ENCODE data around the gene BICRA. TPM values are rescaled to one million over a fixed set of nuclear protein-coding genes. Genes with fewer than 3 reads are reported as not detected.
A peak's percentile ranks its signal among the peaks of the same experiment; 100 is the strongest.
"Not testable (repeated sequence)": the region's sequence is repeated elsewhere in the genome, so short reads cannot be mapped to it uniquely, and the experiment has no call there.

Gene BICRA
- total RNA-seq, 1 experiment from 2014 or later, result 23.1 TPM

DNA sequence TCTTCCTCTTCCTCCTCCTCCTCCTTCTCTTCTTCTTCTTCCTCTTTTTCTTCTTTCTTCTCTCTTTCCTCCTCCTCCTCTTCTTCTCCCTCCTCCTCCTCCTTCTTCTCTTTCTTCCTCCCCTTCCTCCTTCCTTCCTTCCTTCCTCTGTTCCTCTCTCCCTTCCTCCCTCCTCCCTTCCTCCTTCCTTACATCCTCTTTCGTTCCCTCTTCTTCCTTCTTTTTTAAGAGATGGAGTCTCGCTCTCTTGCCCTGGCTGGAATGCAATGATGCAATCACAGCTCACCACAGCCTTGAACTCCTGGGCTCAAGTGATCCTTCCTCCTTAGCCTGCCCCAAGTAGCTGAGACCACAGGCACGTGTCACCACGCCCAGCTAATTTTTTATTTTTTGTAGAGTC is 117.5 kb downstream of the BICRA start:
- TF ChIP-seq, protein P1, sequence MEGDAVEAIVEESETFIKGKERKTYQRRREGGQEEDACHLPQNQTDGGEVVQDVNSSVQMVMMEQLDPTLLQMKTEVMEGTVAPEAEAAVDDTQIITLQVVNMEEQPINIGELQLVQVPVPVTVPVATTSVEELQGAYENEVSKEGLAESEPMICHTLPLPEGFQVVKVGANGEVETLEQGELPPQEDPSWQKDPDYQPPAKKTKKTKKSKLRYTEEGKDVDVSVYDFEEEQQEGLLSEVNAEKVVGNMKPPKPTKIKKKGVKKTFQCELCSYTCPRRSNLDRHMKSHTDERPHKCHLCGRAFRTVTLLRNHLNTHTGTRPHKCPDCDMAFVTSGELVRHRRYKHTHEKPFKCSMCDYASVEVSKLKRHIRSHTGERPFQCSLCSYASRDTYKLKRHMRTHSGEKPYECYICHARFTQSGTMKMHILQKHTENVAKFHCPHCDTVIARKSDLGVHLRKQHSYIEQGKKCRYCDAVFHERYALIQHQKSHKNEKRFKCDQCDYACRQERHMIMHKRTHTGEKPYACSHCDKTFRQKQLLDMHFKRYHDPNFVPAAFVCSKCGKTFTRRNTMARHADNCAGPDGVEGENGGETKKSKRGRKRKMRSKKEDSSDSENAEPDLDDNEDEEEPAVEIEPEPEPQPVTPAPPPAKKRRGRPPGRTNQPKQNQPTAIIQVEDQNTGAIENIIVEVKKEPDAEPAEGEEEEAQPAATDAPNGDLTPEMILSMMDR (conservative IDR thresholded peaks at IDR 0.05; ENCODE audit: low read depth, low read length), result no peak
- TF ChIP-seq EZH2 (IDR thresholded peaks at IDR 0.05; ENCODE audit: borderline replicate concordance, low read depth, low read length, poor library complexity, severe bottlenecking), result no peak
- Histone ChIP-seq H3K36me3 (ENCODE audit: insufficient read depth, low read length, poor library complexity, severe bottlenecking) (no peaks in the 10 kb centered on the region), H3K4me1 (ENCODE audit: insufficient read depth, low read length, poor library complexity, severe bottlenecking) (peaks cover 20% of the 10 kb centered on the region), H3K27ac (ENCODE audit: low read depth, low read length, poor library complexity, severe bottlenecking) (no peak overlapping the region), H3K27me3 (replicated peaks; ENCODE audit: insufficient read depth, low read depth, low read length, poor library complexity) (no peaks in the 10 kb centered on the region), H3K9me3 (ENCODE audit: low read depth, low read length, poor library complexity, severe bottlenecking) (no peaks in the 10 kb centered on the region), H3K4me3 (ENCODE audit: low read depth, low read length, poor library complexity, severe bottlenecking) (no peak overlapping the region)
- no TSS peak for BruUV-seq (replicated peaks)
- CTCF ChIA-PET, result no interaction called here
- DNase-seq (ENCODE audit: low spot score), result no peak
- intact Hi-C loops (cut with micrococcal nuclease; ENCODE audit: unreplicated experiment), result no loop called here
- POLR2A ChIA-PET (ENCODE audit: low non-redundant PET), result no interaction called here

DNA sequence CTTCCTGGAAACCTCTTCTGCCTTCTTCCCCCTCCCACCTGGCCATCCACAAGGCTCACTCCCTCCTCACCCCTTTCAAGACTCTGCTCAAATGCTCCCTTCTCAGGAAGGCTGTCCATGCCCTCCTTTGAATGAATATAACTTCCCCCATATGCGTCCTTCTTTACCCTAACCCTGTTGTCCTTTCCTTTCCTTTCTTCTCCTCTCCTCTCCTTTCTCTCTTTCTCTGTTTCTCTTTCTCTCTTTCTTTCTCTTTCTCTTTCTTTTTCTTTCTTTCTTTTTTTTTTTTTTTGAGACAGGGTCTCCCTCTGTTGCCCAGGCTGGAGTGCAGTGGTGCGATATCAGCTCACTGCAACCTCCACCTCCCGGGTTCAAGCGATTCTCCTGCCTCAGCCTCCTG is 119.4 kb downstream of the BICRA start:
- POLR2A ChIA-PET (ENCODE audit: low non-redundant PET); intact Hi-C loops (cut with micrococcal nuclease; ENCODE audit: unreplicated experiment); H3K9me3 ChIP-seq (ENCODE audit: low read depth, low read length, poor library complexity, severe bottlenecking); H3K27me3 ChIP-seq (replicated peaks; ENCODE audit: insufficient read depth, low read depth, low read length, poor library complexity); H3K27ac ChIP-seq (ENCODE audit: low read depth, low read length, poor library complexity, severe bottlenecking); CTCF ChIA-PET; BruUV-seq (replicated peaks); DNase-seq (ENCODE audit: low spot score); H3K4me3 ChIP-seq (ENCODE audit: low read depth, low read length, poor library complexity, severe bottlenecking); H3K36me3 ChIP-seq (ENCODE audit: insufficient read depth, low read length, poor library complexity, severe bottlenecking): not testable (repeated sequence)
- peaks cover 15% of the 10 kb centered on the region for H3K4me1 ChIP-seq (ENCODE audit: insufficient read depth, low read length, poor library complexity, severe bottlenecking)

DNA sequence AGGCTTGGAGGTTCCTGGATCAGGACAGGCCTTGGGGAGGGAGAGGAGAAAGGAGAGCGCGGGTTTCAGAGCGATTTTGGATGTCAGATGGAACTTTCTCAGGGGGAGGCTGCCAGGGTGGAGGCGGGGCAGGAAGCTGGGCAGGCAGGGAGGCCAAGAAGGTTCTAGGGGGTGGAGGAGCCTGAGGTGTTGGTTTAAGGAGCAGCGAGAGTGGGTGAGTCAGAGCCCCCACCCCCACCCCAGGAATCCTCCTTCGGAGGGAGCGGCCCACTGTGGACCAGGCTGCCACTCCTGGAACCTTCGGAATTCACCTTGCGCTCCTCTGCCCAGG is 120.5 kb downstream of the BICRA start:
- H3K4me1 ChIP-seq (ENCODE audit: insufficient read depth, low read length, poor library complexity, severe bottlenecking), result peaks cover 9% of the 10 kb centered on the region
- TF ChIP-seq, protein P1 (conservative IDR thresholded peaks at IDR 0.05; ENCODE audit: low read depth, low read length), result no peak
- TF ChIP-seq EZH2 (IDR thresholded peaks at IDR 0.05; ENCODE audit: borderline replicate concordance, low read depth, low read length, poor library complexity, severe bottlenecking), result no peak
- no peak overlapping the region for H3K4me3 ChIP-seq (ENCODE audit: low read depth, low read length, poor library complexity, severe bottlenecking)
- no TSS peak for BruUV-seq (replicated peaks)
- CTCF ChIA-PET, result no interaction called here
- POLR2A ChIA-PET (ENCODE audit: low non-redundant PET), result interaction anchor here (0.6 kb wide), 1 partner anchor 8 kb away, joined by 5 read pairs; no protein-coding TSS in a partner anchor
- H3K27ac ChIP-seq (ENCODE audit: low read depth, low read length, poor library complexity, severe bottlenecking), result no peak overlapping the region
- H3K27me3 ChIP-seq (replicated peaks; ENCODE audit: insufficient read depth, low read depth, low read length, poor library complexity), result no peaks in the 10 kb centered on the region
- H3K36me3 ChIP-seq (ENCODE audit: insufficient read depth, low read length, poor library complexity, severe bottlenecking), result no peaks in the 10 kb centered on the region
- intact Hi-C loops (cut with micrococcal nuclease; ENCODE audit: unreplicated experiment), result no loop called here
- no peak for DNase-seq (ENCODE audit: low spot score)
- H3K9me3 ChIP-seq (ENCODE audit: low read depth, low read length, poor library complexity, severe bottlenecking), result no peaks in the 10 kb centered on the region

DNA sequence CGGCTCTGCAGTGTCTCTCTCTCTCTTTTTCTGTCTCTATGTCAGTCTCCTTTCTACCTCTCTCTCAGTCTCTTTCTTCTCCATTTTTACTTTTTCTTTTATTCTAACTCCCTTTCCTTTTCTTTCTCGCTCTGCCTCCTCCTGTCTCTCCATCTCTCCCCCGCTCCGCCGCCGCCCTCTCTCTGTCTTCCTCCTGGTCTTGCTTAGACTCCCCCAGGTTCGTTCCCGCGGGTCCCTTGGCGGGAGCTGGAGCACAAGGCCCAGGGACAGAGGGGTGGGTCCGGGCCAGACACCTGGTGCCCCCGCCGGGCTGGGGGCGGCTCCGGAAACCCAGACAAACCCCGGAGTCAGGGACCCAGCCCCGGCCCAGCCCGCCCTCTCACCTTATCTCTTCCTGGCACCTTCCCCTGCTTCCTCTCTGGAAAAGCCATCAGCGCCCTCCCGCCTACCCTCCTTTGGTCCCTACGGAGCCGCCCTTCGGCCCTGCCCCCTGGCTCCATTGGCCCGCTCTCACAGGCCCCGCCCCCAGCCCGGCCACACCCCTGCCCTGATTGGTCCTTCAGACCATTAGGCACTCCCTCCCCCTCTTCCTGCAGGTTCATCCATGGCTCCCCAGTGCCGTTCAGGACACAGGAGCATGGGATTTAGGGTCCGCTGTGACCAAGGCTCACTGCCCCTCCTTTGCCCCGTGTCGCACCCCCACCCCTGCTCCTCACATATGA is 121.0 kb downstream of the BICRA start:
- CTCF ChIA-PET, result no interaction called here
- no peaks in the 10 kb centered on the region for H3K27me3 ChIP-seq (replicated peaks; ENCODE audit: insufficient read depth, low read depth, low read length, poor library complexity)
- intact Hi-C loops (cut with micrococcal nuclease; ENCODE audit: unreplicated experiment), result no loop called here
- DNase-seq (ENCODE audit: low spot score), result peak; percentile 45
- BruUV-seq (replicated peaks), result no TSS peak
- H3K4me1 ChIP-seq (ENCODE audit: insufficient read depth, low read length, poor library complexity, severe bottlenecking), result peaks cover 9% of the 10 kb centered on the region
- TF ChIP-seq, protein P1 (conservative IDR thresholded peaks at IDR 0.05; ENCODE audit: low read depth, low read length), result no peak
- TF ChIP-seq EZH2 (IDR thresholded peaks at IDR 0.05; ENCODE audit: borderline replicate concordance, low read depth, low read length, poor library complexity, severe bottlenecking), result no peak
- H3K36me3 ChIP-seq (ENCODE audit: insufficient read depth, low read length, poor library complexity, severe bottlenecking), result no peaks in the 10 kb centered on the region
- POLR2A ChIA-PET (ENCODE audit: low non-redundant PET), result no interaction called here
- no peak overlapping the region for H3K4me3 ChIP-seq (ENCODE audit: low read depth, low read length, poor library complexity, severe bottlenecking)
- H3K27ac ChIP-seq (ENCODE audit: low read depth, low read length, poor library complexity, severe bottlenecking), result no peak overlapping the region
- no peaks in the 10 kb centered on the region for H3K9me3 ChIP-seq (ENCODE audit: low read depth, low read length, poor library complexity, severe bottlenecking)
